Fibroblast of skin of abdomen (primary cell): ENCODE measurements around the gene CTTN.
A peak's percentile ranks its signal among the peaks of the same experiment; 100 is the strongest.

Experiments
- DNase-seq: peaks from one replicate; pipeline ENCODE4 v3.0.0-alpha.2; 2013

Gene CTTN

DNA sequence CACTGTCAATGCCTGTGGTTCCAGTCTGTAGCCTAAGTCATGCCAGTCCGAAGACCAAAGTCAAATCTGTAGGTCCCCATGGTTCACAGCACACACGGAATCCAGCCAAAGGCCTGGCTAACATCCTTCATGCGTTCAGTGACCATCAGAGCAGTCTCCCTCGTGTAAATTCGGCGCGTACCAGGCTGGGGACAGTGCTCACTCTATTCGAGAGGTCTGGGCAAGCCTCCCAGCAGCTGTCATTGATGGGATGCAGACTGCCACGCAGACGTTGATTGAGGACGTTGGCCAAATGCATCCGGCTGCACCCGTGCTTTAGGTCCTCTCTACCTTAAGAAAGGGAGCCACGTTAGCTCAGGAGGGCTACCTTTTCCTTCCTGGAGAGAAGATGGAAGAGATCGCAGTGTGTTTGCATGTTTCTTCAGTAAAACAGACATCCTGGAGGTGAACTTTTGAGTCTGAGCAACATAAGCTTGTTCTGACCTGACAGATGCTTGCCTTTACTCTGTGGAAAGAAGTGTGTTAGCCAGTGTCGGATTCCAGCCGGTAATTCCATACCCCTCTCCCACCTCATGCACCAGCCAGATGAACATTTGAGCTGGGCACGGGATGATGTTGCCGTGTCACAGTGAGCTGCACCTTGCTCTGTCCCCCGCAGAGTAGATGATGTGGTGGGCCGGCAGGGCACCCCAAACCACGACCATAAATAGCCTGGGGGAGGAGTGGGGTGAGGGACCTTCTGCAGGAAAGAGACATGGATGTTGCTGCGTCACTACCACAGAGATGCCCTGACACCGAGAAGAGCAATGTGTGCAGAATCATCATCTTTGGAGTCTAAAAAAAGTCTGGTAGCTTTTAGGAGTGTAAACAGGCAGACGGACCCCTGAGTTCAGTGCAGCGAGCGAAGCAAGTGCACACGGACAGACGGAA, 12.2 kb downstream of the CTTN start:
- DNase-seq: no peak

DNA sequence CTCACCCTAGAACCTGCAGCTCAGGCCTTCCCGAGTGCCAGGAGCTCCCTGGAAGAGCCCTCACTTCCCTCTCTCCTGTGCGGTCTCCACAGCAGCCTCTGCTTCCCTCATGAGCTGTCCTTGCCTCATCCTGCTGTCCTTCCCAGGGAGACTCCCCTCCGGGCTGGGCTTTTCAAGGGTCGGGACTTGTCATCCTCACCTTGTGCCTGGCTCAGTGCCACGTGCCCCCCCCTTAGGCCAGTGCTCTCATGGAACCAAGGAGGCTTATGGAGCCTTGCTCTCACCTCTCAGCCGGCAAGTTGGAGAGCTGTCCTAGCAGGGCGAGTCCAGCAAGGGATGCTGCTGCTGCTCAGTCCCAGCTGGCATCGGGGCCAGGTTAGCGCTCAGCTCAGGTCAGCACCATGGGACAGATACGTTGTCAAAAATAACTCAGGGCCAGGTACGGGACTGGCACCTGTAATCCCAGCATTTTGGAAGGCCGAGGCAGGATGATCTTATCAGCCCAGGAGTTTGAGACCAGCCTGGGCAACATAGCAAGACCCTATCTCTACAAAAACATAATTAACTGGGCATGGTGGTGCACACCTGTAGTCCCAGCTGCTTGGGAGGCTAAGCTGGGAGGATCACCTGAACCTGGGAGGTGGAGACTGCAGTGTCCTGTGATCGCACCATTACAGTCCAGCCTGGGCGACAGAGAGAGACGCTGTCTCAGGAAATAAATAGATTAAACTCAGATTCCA, 13.6 kb downstream of the CTTN start:
- DNase-seq: no peak

DNA sequence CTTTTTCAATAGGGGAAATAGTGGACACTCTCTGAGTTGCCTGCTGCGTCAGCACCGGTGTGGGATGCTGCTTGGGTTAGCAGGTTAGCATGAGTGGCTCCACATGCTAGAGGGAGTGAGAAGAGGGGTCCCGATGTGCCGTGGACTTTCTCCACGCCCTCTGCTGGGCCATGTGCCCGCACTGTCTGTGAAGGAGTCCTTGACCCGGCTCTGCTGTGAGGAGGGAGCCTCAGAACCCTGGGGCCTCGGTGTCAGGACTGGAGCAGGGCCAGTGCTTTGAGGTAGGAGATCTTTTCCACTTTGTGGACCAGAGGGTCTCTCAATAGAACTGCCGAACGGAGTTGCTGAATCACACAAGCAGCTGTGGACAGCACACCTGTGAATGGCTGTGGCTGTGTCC, 14.8 kb downstream of the CTTN start:
- no peak for DNase-seq

DNA sequence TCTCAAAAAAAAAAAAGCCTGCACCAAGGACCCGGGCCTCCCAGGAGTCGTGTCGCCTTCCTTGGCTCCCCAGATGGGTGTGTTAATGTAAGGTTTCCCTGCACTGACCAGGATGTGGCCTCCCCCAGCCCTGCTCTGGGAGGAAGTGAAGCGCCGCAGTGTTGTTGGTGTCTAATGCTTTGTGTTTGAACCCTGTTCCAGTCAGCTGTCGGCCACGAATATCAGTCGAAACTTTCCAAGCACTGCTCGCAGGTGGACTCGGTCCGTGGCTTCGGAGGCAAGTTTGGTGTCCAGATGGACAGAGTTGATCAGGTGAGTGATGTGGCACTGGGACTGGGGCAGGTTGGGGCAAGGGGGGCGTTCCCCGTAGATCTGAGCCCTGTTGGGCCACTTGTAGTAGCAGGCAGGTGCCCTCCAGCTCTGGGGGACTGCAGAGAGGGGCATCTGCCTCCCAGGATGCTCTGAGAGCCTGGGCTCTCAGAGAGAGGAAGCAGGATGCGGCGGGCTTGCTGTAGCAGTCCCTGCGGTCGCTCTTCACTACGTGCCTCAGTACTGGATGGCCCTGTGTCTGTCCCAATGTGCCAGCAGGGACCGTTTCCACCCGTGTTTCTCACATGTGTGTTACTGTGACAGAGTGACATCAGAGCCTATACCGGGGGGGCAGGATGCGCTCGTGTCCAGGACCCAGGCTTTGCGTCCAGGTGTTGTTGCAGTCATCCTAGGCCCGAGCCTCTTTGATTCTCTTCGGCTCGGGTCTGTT, 16.2 kb downstream of the CTTN start:
- DNase-seq: no peak

DNA sequence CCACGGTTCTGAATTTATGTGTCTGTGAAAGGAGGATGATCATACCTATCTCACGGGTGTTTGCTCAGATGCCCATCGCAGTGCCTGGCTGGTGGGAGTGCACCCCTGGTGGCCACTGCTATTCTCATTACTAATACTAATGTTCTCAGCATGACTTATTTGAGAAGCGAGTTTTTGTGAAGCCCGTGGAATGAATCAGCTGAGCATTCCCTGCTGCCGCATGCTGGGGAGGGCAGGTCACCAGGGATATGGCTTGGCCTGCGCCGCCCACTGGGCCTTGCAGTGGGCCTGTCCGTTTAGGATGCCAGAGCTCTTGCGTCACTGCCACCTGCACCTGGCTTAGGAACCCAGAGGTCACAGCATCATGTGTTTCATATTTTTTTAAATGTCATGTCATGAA, 16.9 kb downstream of the CTTN start:
- peak; percentile 87 for DNase-seq

DNA sequence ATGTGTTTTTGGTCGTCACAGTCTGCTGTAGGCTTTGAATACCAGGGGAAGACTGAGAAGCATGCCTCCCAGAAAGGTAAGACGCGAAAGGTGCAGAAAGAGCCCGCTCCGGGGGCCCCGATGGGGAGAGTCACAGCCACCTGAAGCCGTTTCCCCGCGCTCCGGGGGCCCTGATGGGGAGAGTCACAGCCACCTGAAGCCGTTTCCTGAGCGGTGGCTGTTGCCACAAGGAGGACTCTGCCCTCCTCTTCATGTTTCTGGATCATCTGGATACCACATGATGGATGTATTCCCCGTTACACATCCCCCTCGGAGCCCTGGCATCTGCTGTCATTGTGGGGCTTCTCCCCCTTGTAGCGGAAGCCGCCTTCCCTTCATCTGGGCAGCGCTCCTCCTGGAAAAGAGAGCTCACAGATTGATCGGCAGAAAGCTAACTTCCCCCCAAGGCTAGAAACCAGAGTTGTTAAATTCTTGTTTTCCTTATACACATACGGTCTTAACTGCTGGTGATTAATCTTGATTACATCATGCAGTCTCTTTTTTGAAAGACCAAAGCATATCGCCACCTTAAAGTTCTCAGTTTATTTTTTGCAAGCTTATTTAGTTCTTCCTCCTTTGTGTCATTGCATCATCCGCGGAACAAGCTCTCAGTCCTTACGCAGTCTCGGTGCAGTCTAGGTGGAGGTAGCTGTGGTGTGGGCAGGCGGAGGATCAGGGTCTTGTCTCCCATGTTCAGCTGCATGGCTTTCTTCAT, 17.5 kb downstream of the CTTN start:
- DNase-seq: peak; percentile 85

DNA sequence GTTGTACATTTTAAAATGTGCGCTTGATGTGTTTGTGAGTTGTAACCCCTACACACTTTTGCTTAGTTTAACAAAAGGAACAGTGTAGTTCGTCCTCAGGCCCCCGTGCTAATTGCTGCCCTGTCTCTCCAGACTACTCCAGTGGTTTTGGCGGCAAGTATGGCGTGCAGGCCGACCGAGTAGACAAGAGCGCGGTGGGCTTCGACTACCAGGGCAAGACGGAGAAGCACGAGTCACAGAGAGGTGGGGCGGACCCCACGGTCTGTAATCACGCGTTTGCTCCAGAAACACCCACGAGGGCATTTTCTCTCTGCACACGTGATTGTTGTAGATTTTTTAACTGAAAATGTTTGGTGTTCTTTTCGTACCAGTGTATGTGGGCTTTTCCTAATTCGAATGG, 18.6 kb downstream of the CTTN start:
- DNase-seq: no peak

DNA sequence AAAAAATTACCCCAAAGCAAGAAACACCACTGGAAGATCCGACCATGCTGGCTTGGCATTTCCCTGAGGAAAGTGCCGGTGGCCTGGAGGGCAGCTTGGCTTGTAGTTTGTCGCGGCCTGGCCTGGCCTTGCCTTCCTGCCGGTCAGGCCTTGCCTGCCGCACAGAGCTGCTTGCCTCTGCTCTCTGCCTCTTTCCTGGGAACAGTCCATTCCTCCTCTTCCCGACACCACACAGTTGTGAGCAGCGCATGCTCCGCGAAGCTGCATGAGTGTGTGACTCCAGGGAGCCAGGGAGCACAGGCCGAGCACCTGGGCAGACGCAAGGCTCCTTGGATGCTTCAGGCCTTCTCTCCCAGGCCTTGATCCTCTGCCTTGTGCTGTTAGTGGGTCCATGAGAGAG, 19.8 kb downstream of the CTTN start:
- DNase-seq: no peak

DNA sequence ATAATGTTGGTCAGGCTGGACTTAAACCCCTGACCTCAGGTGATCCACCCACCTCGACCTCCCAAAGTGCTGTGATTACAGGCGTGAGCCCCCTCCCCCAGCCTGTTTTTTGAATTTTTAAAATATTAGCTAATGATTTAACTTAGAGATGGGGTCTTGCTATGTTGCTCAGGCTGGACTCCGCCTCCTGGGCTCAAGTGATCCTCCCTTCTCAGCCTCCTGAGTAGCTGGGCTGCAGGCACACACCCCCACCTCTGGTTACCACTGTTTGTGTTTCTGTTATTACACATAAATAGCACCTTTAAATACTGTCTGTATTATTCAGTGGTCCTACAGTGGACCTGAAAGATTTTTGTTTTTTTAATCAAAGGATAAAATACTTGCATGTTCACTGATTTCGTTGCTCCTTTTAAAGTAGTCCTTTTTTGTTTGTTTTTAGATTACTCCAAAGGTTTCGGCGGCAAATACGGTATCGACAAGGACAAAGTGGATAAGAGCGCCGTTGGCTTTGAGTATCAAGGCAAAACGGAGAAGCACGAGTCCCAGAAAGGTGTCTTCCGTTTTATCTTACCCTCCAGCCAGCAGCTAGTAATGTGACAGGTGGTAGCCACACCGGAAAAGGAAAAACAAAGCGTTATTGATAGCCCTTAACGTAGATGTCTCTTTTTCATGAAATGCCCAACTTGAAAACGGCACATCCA, 21.1 kb downstream of the CTTN start:
- DNase-seq: no peak

DNA sequence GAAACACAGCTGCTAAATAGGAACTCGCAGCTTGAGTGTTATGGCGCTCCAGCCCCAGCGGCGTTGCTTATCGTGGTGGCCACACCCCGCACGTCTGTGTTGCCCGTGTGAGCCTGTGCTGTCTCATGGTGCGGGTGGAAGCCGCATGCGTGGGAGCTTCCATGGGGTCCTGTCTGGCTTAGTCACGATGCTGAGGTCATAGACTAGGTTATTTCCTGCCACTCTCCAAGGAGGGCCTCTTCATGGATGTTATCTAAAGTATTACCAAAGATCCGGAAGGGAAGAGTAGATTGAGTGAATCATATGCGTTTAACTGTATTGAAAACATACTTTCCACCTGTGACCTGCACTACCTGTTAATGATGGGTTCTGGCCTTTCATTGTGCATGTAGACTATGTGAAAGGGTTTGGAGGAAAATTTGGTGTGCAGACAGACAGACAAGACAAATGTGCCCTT, 21.7 kb downstream of the CTTN start:
- DNase-seq: peak; percentile 34

DNA sequence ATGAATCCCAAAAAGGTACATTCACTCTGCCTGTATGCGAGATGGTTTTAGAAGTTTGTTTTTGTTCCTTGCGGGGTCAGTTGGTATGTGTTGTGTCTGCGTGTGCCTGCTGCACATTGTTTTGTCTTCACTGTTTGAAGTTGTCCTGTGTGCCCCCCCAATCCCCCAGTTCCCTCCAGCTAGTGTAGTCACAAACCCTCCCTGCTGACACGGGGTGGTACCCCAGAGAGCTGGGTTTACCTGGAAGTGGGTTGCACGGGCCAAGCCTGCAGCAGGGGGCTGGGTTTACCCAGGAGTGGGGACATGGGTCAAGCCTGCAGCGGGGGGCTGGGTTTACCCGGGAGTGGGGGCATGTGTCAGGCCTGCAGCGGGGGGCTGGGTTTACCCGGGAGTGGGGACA, 22.2 kb downstream of the CTTN start:
- DNase-seq: no peak

DNA sequence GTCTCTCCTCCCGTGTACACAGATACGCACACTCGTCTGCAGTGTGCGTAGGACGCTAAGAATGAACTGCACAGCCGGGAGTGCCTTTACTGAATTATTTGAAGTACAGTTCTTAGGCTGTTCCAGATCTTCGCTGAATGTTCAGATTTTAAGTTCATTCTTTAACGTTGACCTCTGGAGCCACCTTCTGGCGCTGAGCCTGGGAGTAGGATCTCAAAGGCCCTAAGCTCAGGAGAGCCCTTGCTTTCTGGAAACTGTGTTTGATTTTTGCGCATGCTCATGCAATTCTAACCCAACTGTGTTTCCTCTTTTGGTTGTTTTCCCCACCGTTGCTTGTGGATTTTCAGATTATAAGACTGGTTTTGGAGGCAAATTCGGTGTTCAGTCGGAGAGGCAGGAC, 22.8 kb downstream of the CTTN start:
- DNase-seq: no peak

DNA sequence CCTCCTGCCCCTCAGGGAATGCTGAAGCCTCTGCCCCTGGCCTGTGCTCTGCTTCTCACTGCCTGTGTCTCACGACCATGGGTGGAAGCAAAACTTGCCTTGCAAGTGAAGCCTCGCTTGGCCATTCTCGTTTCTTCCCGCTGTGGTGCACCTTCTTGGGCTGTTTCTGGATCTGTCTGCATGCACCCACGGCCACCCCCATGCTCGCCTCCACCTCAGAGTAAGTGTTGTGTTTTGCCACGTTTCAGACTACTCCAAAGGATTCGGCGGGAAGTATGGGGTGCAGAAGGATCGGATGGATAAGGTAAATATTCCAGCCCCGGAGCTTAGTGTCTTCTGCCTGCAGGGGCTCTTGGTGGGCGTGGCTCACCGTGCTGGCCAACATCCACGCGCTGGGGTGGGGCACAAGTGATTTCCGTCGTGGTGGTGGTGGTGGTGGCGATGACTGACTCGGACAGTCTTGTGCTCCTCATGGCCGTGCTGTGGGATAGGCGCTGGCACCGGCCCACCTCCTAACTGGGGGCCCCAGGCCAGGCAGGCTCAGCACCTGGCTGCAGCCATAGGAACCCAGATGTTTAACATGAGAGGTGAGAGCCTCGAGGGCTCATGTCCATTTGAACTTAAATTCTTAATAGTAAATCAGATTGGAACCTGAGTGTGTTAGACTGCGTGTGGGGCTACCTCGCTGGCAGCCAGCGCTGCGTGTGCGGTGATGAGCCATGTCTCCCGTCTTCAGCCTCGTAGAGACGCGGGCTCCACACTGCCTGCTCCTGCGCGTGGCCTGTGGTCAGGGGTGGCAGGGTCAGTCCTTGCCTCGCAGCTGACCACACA, 24.6 kb downstream of the CTTN start:
- DNase-seq: no peak

DNA sequence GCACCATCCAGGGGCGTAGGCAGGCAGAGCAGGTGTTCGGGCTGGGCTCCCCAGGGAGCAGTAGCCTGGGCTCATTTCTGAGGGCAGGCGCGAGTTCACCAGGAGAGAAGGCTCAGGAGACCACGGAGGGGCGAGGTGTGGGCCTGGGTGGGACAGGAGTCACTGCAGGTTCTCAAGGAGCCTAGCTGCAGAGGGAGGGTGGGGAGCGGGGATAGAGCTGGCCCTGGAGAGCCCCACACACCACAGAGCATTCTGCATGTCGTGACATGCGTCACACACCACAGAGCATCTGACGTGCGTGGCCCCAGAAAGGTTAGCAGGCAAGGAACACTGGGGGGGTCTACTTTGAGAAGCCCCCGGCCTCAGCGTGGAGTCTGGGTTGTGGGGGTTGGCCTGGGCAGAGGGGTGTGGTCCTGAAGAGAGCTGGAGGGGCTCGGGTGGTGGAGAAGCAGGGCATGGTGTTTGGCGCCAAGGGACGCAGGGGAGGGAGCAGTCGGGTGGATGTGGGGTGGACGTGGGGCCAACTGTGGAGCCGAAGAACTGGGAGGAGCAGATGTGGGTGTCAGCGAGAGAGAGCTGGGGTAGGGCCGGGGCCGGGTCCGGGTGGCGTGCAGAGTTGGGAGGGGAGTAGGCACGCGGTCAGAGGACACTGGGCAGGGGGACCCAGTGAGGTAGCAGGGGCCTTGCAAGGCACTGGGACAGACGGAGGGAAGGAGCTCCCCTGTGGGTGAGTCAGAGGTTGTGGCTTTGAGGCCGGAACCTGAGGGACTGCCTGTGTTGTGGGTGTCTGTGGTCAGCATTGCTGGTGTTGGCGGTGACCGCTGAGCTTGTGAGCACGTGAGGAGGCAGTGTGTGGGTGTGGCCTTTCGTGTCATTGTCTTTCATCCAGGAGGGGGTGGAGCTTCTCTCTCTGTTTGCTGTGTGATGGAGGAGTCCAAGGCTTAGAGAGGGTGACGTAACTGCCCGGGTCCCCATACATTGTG, 25.5 kb downstream of the CTTN start:
- peak; percentile 44 for DNase-seq

DNA sequence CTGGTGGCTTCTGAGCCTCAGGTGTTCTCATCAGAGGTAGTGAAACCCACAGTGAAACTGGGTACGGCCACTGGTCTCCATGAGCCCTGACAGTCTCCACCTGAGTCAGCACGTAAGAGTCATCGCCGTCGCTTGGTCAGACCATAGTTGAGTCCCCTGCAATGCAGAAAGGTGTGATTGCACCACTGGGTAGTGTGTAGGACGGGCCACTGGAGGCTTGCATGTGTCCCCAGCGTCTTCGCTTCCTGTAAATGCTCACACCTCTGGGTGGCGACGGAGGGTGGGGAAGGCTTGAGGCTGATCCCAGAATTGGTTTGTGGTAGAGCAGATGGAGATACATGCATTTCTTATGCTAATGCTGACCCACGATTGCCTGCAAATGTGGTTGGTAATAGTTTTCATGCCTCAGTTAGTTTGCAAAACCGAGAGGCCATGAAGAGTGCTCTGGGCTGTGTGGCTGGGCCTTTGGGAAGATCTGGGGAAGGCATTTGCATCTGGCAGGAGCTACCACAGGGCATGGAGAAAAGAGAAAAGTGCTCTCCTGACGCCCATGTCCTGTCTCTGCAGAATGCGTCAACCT, 26.5 kb downstream of the CTTN start:
- no peak for DNase-seq

DNA sequence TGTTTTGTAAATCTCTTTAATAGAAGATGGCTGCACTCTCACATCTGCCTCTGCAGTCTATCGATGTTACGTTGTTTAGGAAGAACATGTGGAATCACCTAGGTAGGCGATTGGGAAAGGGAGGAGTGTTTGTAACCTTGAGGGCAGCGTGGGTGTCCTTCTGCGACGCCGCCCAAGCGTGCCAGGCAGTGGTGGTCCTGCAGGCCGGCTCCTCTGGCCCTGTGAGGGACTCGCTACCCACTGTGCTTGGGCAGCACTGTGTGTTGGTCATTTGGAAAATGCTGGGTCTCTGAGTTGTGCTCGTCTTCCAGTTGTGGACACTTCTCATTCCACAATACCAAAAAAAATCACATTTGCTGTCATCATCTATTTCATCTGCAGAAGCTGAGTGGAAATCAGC, 29.1 kb downstream of the CTTN start:
- no peak for DNase-seq

DNA sequence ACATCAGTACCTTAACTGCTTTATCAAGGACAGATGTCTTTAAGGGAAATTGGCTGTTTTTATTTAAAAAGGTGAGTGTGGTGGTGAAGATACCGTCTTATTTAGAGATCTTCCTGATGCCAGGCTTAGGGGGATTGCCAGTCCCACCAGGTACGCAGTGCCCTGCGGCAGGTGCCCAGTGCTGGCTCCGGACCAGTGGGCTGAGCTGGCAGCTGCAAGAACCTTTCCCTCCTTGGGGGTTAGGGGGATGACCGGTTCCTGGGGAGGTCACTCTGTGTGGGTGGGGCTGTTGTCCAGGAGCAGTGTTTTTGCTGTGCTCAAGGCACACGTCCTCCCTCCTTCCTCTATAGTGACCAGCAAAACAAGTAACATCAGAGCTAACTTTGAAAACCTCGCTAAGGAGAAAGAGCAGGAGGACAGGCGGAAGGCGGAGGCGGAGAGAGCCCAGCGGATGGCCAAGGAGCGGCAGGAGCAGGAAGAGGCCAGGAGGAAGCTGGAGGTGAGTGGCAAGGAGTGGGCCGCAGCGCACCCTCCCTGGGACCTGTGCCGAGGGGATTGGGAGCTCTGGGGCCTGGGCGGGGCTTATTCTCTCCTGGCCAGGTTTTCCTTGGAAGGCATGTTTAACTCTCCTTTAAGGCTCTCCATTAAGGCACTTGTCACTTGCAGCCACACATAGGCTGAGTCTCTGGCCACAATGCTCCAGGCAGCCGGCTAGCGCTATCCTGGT, 30.5 kb downstream of the CTTN start:
- DNase-seq: no peak

DNA sequence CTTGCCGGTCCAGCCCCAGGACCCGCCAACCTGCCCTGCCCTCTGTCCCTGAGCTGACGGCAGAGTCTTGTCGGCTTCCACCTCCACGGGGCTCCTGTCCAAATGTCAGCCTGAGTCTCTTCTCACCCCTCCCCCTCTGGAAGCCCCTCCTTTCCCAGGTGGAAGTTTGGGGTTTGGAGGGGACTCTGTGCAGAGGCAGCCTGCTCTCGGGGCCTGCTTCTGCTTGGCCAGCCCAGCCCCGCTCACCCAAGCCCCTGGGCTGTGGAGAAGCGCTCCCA, 31.0 kb downstream of the CTTN start:
- no peak for DNase-seq
